GM12873 (cell line): ENCODE measurements around the gene FRK.

Experiments used
- CTCF ChIP-seq: IDR thresholded peaks from 2 replicates; pipeline ENCODE4 v1.5.1; 2012; ENCODE audit warnings: low read depth, mild to moderate bottlenecking, moderate library complexity, low read length, control low read depth; ENCODE audit not compliant: insufficient read depth; ENCODE audit errors: missing control alignments

Gene FRK

GRCh38 chr6:116019428-116019827 lies 41.3 kb downstream of the FRK start:
- no peak for TF ChIP-seq CTCF

- TF ChIP-seq CTCF = no peak
These were observed 41.7 kb downstream of the FRK start for GRCh38 chr6:116018976-116019375.

- no peak for TF ChIP-seq CTCF
These were observed 43.0 kb downstream of the FRK start for GRCh38 chr6:116017546-116018295.

- no peak for TF ChIP-seq CTCF
These were observed 43.7 kb downstream of the FRK start for GRCh38 chr6:116016846-116017545.

- no peak for TF ChIP-seq CTCF
These were observed 44.7 kb downstream of the FRK start for GRCh38 chr6:116015983-116016382.

GRCh38 chr6:116015561-116015960 lies 45.1 kb downstream of the FRK start:
- TF ChIP-seq CTCF = no peak

GRCh38 chr6:116012951-116013350 lies 47.7 kb downstream of the FRK start:
- no peak for TF ChIP-seq CTCF
